ENCODE results near the gene GABRB3. TPM values are rescaled to one million over a fixed set of nuclear protein-coding genes. Genes with fewer than 3 reads are reported as not detected.

Gene GABRB3
- total and polyA plus RNA-seq, 2 of the 8 experiments (the other 6 are each of a cell fraction or from before 2014, with no cell fraction given) = 98.8 to 163 TPM

DNA sequence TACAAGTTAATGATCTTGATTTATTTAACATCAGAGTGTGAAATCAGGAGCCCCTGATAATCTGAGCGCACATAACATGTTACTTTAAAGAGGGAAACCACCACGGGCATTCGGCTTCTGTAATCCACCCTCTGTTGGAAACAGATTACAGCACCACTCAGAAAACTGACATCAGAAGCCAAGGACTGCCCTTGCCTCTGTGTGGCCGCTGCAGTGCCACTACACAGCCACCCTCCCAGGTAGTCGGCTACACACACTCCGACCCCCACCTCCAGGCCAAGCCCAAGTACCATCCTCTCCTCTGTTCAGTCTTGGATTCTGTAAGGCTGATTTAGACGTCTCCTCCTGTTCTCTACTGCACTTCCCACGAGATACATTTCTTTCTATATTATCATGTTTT is 251.7 kb downstream of the GABRB3 start (continued):
- no peak for TF ChIP-seq SP2 (IDR thresholded peaks at IDR 0.05; ENCODE audit: low read length)

Measured in H1 (cell line).